ENCODE results near the gene TEX48. TPM values are rescaled to one million over a fixed set of nuclear protein-coding genes. Genes with fewer than 3 reads are reported as not detected.

The TEX48 gene
- total and polyA plus RNA-seq, 2 experiments from 2014 or later = not detected

- H3K27ac ChIP-seq = no peak overlapping the region
- no peaks in the 10 kb centered on the region for H3K4me1 ChIP-seq (ENCODE audit: low read depth)
- no peaks in the 10 kb centered on the region for H3K36me3 ChIP-seq
- H3K4me3 ChIP-seq = no peak overlapping the region
- peaks cover 66% of the 10 kb centered on the region for H3K27me3 ChIP-seq
- H3K9me3 ChIP-seq (ENCODE audit: low read depth) = no peaks in the 10 kb centered on the region
- DNase-seq (ENCODE audit: low read depth in 1 of 2, low spot score in 1 of 2) = no peak
- no peak for TF ChIP-seq CTCF (IDR thresholded peaks at IDR 0.05; ENCODE audit: low read depth, low read length)
Observed at GRCh38 chr9:114719290-114719689, 37.3 kb upstream of the TEX48 start.

DNA sequence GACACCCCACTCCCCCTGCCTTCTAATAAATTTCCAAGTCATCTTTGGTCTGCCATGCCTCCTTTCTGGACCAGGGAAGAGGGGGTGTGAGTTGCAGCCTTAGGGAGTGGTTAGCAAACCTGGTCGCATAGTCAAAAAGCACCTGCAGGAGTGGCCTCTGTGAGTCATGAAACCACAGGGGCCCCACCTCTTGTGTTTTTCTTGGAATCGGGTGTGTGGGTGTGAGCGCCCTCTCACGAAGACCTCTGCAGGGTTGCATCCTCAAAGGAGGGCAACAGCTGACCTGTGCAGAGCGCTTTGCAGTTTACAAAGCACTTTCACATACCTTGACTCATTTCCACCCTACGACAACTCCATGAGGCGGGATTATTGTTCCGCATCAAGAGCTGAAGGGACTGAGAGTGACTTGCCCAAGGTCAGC lies 36.8 kb upstream of the TEX48 start:
- no peak overlapping the region for H3K27ac ChIP-seq
- peaks cover 61% of the 10 kb centered on the region for H3K27me3 ChIP-seq
- H3K4me3 ChIP-seq = no peak overlapping the region
- no peaks in the 10 kb centered on the region for H3K9me3 ChIP-seq (ENCODE audit: low read depth)
- H3K4me1 ChIP-seq (ENCODE audit: low read depth) = no peaks in the 10 kb centered on the region
- DNase-seq (ENCODE audit: low read depth in 1 of 2, low spot score in 1 of 2) = no peak
- no peak for TF ChIP-seq CTCF (IDR thresholded peaks at IDR 0.05; ENCODE audit: low read depth, low read length)
- H3K36me3 ChIP-seq = no peaks in the 10 kb centered on the region

- DNase-seq (ENCODE audit: low read depth in 1 of 2, low spot score in 1 of 2) = no peak
- Histone ChIP-seq H3K9me3 (ENCODE audit: low read depth) (no peaks in the 10 kb centered on the region), H3K27ac (no peak overlapping the region), H3K4me1 (ENCODE audit: low read depth) (no peaks in the 10 kb centered on the region), H3K27me3 (peaks cover 57% of the 10 kb centered on the region), H3K4me3 (no peak overlapping the region), H3K36me3 (no peaks in the 10 kb centered on the region)
- TF ChIP-seq CTCF (IDR thresholded peaks at IDR 0.05; ENCODE audit: low read depth, low read length) = no peak
Observed at GRCh38 chr9:114717908-114718486, 36.0 kb upstream of the TEX48 start.

- H3K4me3 ChIP-seq = no peak overlapping the region
- H3K9me3 ChIP-seq (ENCODE audit: low read depth) = no peaks in the 10 kb centered on the region
- no peak for TF ChIP-seq CTCF (IDR thresholded peaks at IDR 0.05; ENCODE audit: low read depth, low read length)
- no peaks in the 10 kb centered on the region for H3K36me3 ChIP-seq
- no peaks in the 10 kb centered on the region for H3K4me1 ChIP-seq (ENCODE audit: low read depth)
- H3K27ac ChIP-seq = no peak overlapping the region
- H3K27me3 ChIP-seq = peaks cover 47% of the 10 kb centered on the region
- no peak for DNase-seq (ENCODE audit: low read depth in 1 of 2, low spot score in 1 of 2)
Observed at GRCh38 chr9:114709636-114710035, 27.6 kb upstream of the TEX48 start.

- Histone ChIP-seq H3K36me3 (no peaks in the 10 kb centered on the region), H3K4me1 (ENCODE audit: low read depth) (no peaks in the 10 kb centered on the region), H3K27me3 (peaks cover 43% of the 10 kb centered on the region), H3K9me3 (ENCODE audit: low read depth) (no peaks in the 10 kb centered on the region), H3K4me3 (no peak overlapping the region), H3K27ac (no peak overlapping the region)
- TF ChIP-seq CTCF (IDR thresholded peaks at IDR 0.05; ENCODE audit: low read depth, low read length) = no peak
- no peak for DNase-seq (ENCODE audit: low read depth in 1 of 2, low spot score in 1 of 2)
Observed at GRCh38 chr9:114706711-114707110, 24.7 kb upstream of the TEX48 start.

All from cardiac muscle cell (in vitro differentiated cells and primary cell).